Measurements from ENCODE around the gene ARHGAP30. TPM values are rescaled to one million over a fixed set of nuclear protein-coding genes. Genes with fewer than 3 reads are reported as not detected.

Gene ARHGAP30
- total RNA-seq, 1 experiment from 2014 or later, result 0.36 TPM

GRCh38 chr1:161095230-161095629, 25.5 kb upstream of the ARHGAP30 start:
- no peaks in the 10 kb centered on the region for H3K9me3 ChIP-seq (ENCODE audit: control insufficient read depth, insufficient read depth, low read depth, low read length)
- no peak for TF ChIP-seq CTCF (IDR thresholded peaks at IDR 0.05)
- no TSS peak for BruUV-seq (replicated peaks)
- H3K4me1 ChIP-seq (ENCODE audit: control insufficient read depth, insufficient read depth, low read length), result 0 out of 2 replicates have a peak, but pooled peaks cover 6% of the 10 kb centered on the region
- ATAC-seq, result no peak
- peaks cover 3% of the 10 kb centered on the region; the same call in 1 of the 2 replicates for H3K36me3 ChIP-seq (ENCODE audit: control insufficient read depth, insufficient read depth, low read length)
- DNase-seq (ENCODE audit: low read depth, low spot score), result no peak
- intact Hi-C loops (cut with micrococcal nuclease; ENCODE audit: unreplicated experiment) (loop anchor here (5.0 kb wide), 1 partner anchor 53 kb away; no protein-coding TSS in a partner anchor), in situ Hi-C loops (cut with HindIII; ENCODE audit: low pct_unique_long_range_greater_than_20kb, low sequenced_read_pairs) (no loop called here)
- H3K27ac ChIP-seq (ENCODE audit: low read length), result no peak overlapping the region
- no peaks in the 10 kb centered on the region for H3K27me3 ChIP-seq (ENCODE audit: control insufficient read depth, insufficient read depth, low read length)
- ChIA-PET CTCF (no interaction called here), POLR2A (interaction anchor here (0.5 kb wide), 1 partner anchor 59 kb away, joined by 8 read pairs; no protein-coding TSS in a partner anchor)
- H3K4me3 ChIP-seq (ENCODE audit: low read depth in 2 of 2, low read length in 2 of 2), result no peak overlapping the region

DNA sequence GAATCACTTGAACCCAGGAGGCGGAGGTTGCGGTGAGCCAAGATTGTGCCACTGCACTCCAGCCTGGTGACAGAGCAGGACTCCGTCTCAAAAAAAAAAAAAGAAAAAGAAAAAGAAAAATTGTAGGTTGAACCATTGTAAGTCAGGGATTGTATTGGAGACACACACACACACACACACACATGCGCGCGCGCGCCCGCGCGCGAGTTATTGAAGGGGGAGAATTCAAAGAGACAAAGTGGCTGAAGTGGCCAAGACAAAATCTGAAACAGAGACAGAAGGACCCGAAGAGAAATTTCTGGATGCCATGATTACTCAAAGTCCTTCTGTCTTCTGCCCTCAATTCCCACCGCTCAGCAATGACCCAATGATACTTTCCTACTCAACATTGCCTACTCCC, 24.8 kb upstream of the ARHGAP30 start:
- Histone ChIP-seq H3K4me1 (ENCODE audit: control insufficient read depth, insufficient read depth, low read length) (0 out of 2 replicates have a peak, but pooled peaks cover 6% of the 10 kb centered on the region), H3K4me3 (ENCODE audit: low read depth in 2 of 2, low read length in 2 of 2) (no peak overlapping the region), H3K27me3 (ENCODE audit: control insufficient read depth, insufficient read depth, low read length) (no peaks in the 10 kb centered on the region), H3K36me3 (ENCODE audit: control insufficient read depth, insufficient read depth, low read length) (no peaks in the 10 kb centered on the region), H3K27ac (ENCODE audit: low read length) (no peak overlapping the region), H3K9me3 (ENCODE audit: control insufficient read depth, insufficient read depth, low read depth, low read length) (no peaks in the 10 kb centered on the region)
- ChIA-PET CTCF (no interaction called here), POLR2A (no interaction called here)
- intact Hi-C loops (cut with micrococcal nuclease; ENCODE audit: unreplicated experiment), result no loop called here
- no TSS peak for BruUV-seq (replicated peaks)
- in situ Hi-C loops (cut with HindIII; ENCODE audit: low pct_unique_long_range_greater_than_20kb, low sequenced_read_pairs), result no loop called here
- DNase-seq (ENCODE audit: low read depth, low spot score) (no peak), ATAC-seq (no peak)
- no peak for TF ChIP-seq POLR2AphosphoS5 (IDR thresholded peaks at IDR 0.05; ENCODE audit: low read depth, low read length)
- TF ChIP-seq TCF7L2 (IDR thresholded peaks at IDR 0.05; ENCODE audit: low read depth, low read length), result no peak
- no peak for TF ChIP-seq CTCF (IDR thresholded peaks at IDR 0.05)
- TF ChIP-seq SIN3A (IDR thresholded peaks at IDR 0.05; ENCODE audit: borderline replicate concordance, insufficient read depth, low read depth, low read length), result no peak
- TF ChIP-seq, protein P1, sequence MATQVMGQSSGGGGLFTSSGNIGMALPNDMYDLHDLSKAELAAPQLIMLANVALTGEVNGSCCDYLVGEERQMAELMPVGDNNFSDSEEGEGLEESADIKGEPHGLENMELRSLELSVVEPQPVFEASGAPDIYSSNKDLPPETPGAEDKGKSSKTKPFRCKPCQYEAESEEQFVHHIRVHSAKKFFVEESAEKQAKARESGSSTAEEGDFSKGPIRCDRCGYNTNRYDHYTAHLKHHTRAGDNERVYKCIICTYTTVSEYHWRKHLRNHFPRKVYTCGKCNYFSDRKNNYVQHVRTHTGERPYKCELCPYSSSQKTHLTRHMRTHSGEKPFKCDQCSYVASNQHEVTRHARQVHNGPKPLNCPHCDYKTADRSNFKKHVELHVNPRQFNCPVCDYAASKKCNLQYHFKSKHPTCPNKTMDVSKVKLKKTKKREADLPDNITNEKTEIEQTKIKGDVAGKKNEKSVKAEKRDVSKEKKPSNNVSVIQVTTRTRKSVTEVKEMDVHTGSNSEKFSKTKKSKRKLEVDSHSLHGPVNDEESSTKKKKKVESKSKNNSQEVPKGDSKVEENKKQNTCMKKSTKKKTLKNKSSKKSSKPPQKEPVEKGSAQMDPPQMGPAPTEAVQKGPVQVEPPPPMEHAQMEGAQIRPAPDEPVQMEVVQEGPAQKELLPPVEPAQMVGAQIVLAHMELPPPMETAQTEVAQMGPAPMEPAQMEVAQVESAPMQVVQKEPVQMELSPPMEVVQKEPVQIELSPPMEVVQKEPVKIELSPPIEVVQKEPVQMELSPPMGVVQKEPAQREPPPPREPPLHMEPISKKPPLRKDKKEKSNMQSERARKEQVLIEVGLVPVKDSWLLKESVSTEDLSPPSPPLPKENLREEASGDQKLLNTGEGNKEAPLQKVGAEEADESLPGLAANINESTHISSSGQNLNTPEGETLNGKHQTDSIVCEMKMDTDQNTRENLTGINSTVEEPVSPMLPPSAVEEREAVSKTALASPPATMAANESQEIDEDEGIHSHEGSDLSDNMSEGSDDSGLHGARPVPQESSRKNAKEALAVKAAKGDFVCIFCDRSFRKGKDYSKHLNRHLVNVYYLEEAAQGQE (IDR thresholded peaks at IDR 0.05; ENCODE audit: insufficient read depth in 1 of 2, low read depth in 2 of 2, low read length in 1 of 2), result no peak

Measured in Panc1 (cell line).